Islet of Langerhans (tissue), 1 donor: Measurements from ENCODE around the gene RSAD1.

Experiments
- FAIRE-seq: peaks from one replicate; lab custom pipeline; 2011; peaks lifted over from hg19 to GRCh38; lab: Jason Lieb, UNC

Gene RSAD1

DNA sequence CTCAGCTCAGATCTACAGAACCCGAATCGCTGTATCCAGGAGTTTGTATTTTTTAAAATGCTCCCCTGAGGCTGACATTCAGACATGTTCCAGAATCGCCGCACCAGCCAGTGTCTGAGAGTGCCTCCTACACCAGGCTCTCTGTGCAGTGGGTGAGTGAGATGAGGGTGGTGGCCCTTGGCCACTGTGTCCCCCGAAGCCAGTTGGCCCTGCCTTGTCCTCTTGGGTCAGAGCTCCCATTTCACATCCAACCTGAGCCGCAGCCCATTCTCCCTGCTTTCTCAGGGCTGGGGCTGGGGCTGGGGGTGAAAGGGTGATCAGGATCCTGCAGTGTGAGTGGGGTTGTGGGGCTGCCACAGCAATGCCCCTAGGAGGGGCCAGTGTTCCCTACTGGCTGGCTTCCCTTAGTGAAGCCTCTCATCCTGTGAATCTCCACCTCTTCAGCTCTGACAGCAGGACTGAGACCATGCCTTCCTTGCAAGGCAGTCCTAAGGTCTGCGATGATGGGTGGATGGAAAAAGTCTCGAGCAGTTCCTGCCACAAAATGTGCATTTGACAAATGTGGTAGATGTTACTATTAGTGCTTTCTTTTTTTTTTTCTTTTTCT is 16.7 kb downstream of the RSAD1 start:
- FAIRE-seq: no peak

DNA sequence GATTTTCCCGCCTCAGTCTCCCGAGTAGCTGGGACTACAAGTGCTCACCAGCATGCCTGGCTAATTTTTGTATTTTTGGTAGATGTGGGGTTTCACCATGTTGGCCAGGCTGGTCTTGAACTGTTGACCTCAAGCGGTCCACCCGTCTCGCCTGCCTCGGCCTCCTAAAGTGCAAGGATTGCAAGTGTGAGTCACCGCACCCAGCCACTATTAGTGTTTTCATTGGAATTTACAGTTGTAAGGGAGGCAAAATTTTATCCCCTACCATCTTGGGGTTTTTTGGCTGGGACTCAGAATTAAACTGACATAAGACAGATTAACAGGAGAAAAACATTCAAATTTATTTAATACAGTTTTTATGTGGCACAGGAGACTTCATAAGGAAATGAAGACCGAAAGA is 17.3 kb downstream of the RSAD1 start:
- no peak for FAIRE-seq

DNA sequence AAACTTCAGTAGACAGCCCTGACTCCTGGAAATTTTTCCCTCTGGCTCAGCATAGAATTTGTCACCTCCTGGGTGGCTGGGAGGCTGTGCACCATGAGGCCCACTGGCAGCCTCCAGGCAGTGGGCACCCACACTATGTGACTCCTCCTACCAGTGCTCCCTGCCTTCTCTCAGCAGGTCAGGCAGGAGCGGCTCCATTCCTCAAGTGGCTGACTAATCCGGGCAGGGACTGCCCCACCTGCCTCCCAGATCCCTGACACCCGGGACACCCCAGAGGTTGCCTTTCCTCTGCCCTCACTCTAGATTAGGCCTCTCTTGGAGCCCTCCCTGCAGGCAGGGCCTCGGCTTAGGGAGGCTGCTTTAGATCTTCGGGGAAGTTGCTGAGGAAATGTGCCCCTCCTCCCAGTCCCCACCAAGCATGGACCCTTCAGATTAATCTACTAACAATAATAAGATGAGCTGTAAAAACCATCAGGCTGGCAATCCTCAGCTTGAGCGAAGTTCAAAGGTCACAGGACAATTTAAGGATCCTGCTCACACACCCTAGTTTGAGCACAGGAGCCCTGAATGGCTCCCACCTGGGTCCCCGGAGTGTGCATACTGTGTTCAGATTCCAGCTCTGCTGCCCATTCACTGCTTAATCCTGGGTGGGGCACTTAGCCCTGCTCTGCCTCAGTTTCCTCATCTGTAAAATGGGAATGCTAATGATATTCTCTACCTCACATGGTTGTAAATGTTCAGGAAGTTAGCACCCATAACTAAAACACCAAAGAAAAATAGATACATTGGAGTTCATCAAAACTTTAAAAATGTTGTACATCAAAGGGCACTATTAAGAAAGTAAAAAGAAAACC is 19.6 kb downstream of the RSAD1 start:
- no peak for FAIRE-seq

DNA sequence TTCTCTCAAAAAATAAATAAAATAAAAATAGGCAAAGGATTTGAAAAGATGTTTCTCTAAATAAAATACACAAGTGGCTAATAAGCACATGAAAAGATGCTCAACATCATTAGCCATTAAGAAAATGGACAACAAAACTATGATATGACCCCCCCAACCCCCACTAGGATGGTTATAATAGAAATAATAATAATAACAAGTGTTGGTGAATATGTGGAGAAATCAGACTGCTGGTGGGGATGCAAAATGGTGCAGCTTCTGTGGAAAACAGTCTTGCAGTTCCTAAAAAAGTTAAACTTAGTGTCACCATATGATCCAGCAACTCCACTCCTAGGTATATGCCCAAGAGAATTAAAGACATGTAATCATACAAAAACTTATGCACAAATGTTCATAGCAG is 20.6 kb downstream of the RSAD1 start:
- FAIRE-seq: no peak

DNA sequence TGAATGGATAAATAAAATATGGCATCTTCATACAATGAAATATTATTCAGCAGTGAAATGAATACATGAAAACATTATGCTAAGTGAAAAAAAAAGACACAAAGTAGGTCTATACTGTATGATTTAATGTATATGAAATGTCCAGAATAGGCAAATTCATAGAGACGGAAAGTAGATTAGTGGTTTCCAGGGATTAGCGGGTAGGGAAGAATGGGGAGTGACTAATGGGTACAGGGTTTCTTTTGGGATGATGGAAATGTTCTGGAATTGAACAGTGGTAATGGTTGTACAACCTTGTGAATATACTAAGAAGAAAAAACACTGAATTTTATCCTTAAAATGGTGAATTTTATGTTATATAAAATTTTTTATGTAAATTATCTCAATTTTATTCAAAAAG is 21.1 kb downstream of the RSAD1 start:
- FAIRE-seq: no peak

DNA sequence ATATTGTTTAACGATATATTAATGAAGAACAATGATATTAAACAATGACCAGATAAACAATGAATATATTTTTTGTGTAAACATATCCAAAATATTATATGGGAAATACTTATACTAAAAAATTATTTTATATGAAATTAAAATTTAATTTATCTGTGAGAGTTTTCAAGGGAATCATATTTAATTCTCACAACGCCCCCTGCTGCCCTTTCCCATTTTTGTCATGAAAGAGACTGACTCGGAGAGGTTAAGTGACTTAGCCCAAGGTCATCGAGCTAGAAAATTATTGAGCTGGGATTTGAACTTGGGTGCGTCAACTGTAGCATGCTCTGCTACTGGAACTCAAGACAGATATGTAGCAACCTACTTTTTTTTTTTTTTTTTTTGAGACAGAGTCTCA is 22.4 kb downstream of the RSAD1 start:
- FAIRE-seq: no peak

DNA sequence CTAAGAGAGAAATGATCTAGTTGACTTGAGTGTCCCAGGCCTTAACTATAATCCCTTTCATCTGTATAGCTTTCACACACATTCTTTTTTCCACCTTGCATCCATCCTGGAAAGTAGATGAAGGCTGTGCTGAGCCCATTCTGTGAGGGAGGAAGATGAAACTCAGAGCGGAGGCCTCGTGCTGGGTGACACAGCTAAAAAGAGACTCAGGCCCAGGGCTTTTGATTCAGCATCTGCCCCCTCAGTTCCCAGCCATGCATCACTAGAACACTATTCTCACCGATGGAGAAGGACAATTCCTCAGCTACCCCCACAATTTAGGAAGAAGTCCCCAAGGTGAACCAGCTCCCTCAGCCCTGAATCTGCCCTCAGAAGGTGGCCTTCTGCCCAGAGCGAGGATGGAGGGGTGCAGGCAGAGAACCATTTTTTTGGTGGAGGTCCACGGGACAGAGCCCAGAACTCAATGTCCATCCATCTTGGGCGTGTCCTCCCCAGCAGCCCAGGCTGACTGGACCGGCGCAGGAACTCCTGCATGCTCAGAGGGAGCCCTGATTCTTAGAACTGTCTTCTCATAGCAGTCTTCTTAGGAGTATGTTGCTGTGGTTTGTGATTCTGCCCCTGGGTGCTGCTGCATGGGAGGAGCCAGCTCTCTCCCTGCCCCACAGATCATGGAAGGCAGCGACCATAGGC is 23.8 kb downstream of the RSAD1 start:
- no peak for FAIRE-seq

DNA sequence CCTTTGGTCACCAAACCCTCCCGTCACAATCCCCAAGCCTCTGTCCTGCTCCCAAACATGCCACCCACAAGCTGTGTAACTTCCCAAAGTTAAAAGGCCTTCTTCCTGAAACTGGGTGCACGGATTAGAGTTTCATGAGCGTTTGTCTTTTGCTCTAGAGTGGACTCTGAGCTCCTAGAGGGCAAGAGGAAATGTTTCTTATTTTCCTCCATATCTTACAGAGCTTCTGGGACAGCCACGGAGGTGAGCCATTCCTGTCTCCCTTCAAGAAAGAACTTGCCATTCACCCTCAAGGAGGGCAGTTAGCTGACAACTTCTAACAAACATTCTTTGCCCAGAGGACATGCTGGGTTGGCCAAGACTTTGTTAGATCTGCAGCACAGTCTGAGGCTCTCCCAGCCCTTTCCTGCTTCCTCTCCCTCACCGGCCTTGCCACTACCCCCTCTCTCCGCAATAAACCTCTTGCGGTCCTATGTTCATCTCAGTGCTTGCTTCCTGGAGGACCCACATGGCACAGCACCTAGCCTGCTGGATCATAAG is 27.0 kb downstream of the RSAD1 start:
- no peak for FAIRE-seq

DNA sequence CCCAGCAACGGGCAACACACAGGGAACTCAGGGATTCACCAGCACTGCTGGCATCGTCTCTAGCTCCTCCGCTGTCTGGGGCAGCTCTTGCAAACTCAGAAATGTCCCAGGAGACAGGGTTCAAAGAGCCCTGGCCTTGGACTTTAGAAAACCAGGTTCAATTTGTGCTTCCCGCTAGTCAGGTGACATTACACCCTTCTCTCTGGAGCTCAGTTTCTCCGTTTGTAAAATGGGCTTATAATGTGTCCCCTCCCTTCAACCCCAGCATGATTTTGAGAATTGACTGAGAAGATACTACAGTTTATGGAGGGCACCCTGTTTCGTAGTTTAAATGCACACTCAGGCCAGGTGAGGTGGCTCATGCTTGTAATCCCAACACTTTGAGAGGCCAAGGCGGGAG is 27.6 kb downstream of the RSAD1 start:
- FAIRE-seq: no peak

DNA sequence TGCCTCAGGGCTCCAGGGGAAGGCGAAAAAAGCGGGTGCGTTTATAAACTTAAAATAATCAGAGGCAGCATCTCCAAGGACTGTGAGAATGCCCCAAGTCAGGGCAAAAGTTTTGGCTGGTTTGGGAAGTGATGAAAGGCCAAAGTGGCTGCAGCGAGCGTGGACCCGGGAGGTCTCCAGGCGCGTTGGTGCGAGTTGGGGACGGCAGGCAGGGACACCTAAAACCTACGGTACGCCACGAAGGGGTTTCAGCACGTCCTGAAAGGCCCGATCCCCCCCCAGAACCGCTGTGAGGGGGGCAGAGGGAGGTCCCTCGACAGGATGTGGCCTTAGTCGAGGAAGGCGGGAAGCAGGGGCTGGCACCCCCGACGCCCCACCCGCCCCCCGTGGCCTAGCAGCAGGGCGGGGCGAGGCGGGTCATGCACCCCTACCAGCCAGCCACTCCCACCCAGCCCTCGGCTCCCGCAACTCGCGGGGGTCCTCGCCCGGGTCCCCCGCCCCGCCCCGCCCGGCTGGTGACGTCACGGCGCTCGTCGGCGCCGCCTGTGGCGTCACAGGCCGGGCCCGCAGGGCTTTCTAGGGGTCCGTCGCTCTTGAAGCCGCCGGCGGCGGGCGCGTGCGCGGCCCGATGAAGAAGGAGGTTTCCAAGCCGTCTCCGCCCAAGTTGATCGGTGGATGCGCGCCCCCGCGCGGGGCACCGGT is 29.4 kb downstream of the RSAD1 start, which contains the start of gene MYCBPAP:
TSS of gene MYCBPAP (plus strand) at position 569 of the 702 bp plus-strand sequence. CDS start 236 bp downstream, outside the sequence.
- no peak for FAIRE-seq

DNA sequence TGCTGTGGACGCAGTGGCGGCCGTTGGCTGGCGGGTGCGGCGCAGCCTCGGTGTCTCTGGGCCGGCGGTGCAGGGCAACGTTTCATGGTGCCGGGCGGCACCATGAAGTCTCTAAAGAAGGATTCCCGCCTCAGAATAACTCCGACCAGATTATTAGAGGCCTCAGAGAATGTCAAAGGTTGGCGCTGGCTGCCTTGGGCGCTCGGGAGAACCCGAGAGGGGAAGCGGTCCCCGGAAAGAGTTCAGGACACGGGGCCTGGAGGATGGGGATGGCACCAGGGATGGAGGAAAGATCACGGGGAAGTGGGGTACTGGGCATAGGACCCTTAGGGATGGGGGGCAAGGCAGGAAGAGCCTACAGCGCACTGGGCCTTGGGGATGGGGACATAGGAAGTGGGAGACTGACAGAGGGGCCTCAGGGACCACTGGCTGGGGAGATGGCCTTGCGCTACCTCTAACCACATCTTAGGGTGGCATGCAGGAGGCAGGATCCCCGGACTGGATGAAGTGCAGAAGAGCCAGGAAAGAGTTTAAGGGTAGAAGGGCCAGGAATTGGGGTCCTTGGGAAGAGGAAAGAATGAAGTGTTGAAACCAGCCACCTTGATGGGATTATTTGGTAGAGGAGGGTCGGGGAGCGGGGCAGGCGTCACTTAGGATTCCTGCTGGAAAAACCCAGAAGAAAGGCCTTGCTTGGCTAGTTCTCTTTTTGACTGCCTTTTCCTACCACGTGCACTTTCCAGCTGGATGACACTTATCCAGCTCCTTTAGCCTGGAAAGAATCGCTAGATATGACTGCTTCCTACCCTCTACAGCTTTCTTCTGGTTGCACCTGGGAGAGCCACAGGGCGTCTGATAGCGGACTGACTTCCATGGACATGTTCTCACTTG is 30.2 kb downstream of the RSAD1 start:
- FAIRE-seq: no peak

DNA sequence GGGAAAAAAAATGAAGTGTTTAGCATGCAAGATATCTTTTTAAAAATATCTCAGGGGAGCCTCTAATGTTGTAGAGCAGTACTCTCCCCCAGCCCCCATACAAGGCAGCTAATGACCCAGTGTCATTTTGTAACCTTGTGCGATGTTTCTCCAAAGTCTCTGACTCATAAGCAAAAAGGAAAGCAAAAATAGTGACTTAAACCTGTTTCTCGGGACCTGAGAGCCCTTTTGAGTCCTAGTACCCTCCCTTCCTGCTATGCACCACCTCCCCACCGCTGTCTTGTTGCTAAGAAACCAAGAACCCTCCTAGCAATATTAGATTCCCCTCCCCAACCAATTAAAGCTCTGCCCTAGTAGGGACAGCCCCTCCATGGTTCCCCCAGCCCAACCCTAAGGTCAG is 32.4 kb downstream of the RSAD1 start:
- no peak for FAIRE-seq

DNA sequence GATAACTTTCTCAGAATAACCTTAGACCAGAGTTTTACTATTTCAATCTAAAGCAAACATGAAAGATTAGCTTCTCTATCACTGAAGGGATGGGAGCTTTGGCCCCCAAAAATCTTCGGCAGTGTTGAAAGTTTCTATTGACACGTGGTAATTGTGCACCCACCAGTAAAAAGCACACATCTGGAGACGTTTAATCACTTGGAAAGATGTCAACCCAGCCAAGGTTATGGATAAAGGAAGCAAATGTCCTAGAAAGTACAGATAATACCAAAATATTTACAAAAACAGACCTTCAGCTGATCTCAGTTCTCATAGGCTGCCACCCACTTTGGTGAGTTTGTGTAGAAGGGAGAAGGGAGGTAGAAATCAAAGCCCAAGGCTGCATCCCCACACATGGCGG is 34.8 kb downstream of the RSAD1 start:
- FAIRE-seq: no peak

DNA sequence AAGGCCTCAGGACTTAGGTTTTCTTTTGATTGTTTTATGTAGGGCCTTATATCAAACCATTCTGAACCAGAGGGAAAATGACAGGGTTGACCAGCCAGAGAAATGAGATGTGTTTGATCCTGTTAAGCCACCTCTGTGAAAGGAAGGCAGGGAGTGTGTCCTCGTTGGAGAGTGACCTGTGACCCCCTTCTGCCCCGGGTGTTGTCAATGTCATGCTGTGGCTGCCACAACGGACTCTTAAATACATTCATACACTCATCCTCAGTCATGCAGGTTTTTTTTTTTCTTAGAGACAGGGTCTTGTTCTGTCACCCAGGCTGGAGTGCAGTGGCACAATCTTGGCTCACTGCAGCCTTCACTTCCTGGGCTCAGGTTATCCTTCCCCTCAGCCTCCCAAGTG is 35.7 kb downstream of the RSAD1 start:
- no peak for FAIRE-seq

DNA sequence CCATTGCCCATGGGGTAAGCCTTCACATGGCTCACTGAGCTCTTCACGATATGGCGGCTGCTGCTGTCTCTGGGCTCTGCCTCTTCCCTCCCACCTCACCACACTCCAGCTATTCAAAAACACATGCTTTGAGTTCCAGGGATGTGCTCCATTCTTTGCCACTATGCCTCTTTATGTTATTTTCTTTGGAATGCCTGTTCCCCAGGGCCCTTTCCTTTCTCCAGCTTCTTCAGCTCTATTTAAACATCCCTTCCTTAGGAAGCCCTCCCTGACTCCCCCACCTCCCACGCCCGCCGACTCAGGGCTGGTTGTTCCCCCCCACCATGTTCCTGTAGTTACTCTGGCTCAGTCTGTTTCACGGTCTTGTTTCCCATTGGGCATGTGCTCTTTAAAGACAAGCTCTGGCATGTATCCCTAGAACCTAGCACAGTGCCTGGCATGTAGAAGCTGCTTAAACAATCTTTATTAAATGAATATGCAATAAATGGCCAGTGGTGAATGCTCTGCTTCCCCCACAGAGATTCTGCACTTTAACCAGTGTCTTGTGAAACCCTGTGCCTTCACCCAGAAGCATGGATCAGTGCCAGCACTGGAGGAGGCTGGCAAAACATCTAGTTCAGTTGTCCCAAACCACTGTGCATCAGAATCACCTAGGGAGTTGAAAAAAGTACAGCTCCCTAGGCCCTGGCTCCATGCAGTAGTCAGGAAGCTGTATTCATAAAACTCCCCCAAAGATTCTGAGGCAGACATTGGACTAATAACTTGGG is 36.5 kb downstream of the RSAD1 start:
- FAIRE-seq: no peak

DNA sequence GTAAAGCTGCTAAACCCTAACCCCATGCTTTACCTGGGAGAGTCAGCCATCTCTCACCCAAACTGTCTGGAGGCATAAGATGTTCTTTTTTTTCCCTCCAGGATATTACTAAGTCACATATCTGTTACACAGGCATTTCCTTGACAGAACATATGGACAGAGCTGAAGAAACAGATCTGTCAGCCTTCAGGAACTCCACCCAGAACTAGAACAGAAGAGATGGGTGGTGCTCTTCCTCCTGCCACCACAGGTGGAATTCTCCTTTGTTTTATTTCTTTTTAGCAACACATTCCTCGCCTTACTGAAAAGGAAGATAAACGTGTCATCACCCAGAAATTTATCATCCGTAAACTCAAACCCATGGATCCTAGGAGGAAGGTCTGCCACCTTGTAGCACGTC is 38.4 kb downstream of the RSAD1 start:
- no peak for FAIRE-seq

DNA sequence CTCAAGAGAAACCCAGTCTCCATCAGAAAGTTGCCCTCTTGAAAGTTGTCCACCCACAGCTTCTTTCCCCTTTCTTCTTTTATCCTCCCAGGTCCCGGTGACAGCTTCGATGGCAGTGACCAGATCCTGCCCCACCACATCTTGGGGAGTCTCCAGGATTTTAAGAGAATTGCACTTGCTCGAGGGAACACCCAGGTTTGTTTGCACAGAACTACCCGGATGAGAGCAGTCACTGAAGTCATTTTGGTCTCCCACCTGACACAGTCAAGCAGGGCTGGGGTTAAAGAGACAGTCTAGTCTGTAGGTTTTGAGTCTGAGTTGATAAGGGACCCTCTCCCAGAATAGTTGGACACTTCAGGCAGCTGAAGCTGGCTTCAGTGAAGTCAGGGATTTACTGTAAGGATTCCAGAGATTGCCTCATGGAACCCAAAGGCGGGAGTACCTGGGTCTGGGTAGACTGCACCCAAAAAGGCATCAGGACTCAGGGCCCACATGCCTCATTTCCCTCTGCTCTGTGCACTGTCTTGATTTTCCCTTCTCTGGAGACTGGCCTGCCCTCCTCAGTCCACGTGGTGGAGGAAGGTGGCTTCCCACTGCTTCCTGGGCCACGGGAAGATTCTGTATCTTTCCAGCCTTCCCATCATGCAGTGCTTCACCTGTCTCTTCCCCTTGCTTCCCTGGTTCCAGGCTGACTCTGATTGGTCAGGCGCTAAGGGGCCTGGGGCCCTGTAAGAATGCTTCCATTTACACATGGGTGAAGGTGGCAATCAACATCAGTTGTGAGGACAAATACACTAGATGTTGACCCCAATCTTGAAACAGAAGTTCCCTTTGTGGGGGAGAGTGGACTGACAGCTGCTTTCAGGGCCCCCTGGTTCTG is 39.1 kb downstream of the RSAD1 start:
- no peak for FAIRE-seq

DNA sequence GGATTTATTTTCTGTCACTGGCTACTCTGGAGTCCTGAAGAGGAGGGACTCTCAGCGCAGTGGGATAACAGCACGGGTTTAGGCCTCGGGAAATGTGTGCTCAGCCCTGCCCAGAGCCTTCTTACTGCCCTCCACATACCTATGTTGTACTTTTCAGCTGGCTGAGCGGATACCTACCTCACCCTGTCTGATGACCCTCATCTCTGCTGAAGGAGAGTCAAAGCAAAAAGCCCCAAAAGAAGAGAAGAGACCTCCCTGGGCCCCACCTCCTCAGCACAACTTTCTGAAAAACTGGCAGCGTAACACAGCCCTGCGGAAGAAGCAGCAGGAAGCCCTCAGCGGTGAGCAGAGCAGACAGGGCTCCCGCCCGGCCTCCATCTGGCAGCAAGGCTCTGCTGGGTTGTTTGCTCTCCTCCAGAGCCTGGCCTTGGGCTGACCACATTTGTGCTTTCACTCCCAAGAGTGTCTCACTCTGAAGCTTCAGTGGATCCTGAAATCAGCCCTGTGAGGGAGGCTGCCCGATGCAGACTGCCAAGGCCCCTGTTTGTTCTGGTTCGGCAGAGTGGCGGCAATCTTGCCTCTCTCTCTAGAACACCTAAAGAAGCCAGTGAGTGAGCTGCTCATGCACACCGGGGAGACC is 39.8 kb downstream of the RSAD1 start:
- no peak for FAIRE-seq
